ENCODE measurements around the gene ST6GALNAC3. TPM values are rescaled to one million over a fixed set of nuclear protein-coding genes. Genes with fewer than 3 reads are reported as not detected.

ST6GALNAC3 gene
- polyA plus RNA-seq, 1 donor (not counting 4 experiments of a cell fraction or from before 2014, with no cell fraction given), result 0.08 TPM

DNA sequence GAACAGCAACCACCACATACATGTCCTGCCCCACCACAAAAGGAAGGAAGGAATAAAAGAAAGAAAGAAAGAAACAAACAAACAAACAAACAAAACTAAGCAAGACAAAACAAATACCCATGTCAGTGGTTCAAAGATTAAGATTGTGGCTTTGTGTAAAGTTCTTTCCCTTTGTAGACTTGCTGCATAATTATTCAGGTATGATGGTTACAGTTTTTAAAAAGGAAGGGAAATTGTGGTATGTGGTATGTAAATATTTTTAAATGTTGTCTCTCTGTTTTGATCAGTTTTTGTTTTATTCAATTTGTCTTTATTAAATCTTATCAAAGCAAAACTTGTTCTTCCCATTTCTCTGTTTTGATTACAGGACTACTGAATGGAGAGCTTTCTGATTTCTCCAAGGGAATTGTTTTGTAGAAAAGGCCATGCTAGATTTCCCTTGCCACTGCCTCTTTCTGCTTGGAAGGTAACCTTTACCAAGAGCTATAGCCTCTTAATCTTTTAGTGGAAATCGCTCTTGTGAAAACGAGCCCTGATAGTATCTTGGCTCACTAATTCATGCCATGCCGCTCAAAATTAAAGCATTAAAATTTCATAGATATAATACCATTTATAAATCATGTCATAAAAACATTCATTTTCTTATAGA, 502.5 kb downstream of the ST6GALNAC3 start:
- H3K9me1 ChIP-seq (ENCODE audit: control insufficient read depth, extremely low read depth, insufficient read depth, low read length), result no peaks in the 10 kb centered on the region

DNA sequence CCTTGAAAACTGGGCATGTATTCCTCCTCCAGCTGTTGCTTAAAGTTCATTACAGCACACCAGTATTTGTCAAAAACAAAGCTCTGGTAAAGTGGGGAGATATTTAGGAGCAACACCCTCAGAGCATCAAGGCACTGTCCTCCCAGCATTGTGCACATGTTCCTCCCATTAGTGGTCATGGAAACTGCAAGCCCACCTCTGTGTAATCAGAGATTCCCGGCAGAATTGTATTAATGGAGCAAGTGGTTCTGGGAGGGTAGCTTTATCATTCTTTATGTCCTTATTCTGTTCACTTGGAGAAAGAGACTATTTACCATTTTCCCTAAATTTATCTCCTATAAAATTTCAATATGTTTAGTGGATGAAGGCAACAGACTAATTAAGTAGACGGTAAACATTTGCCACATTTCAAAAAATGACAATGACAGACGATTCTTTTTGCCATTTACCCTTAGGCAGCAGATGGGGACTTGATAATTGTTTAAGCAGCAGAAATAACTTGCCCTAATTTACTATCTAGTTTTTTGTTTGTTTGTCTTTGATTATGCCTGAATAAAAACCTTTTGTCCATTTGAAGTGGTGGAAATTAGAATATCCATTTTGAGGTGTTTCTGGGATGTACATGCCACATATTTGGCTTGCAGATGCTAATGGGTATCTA, 503.1 kb downstream of the ST6GALNAC3 start:
- Histone ChIP-seq H3K27me3 (ENCODE audit: control insufficient read depth, extremely low read depth, insufficient read depth, low read length) (no peaks in the 10 kb centered on the region), H3K4me1 (ENCODE audit: control insufficient read depth, extremely low read depth, insufficient read depth, low read length) (no peaks in the 10 kb centered on the region), H4K20me1 (ENCODE audit: control insufficient read depth, extremely low read depth, insufficient read depth, low read length) (no peaks in the 10 kb centered on the region), H3K4me3 (ENCODE audit: control insufficient read depth in 2 of 3, extremely low read depth in 1 of 3, insufficient read depth in 2 of 3, low read depth in 1 of 3, low read length in 3 of 3) (no peak overlapping the region), H3K9me1 (ENCODE audit: control insufficient read depth, extremely low read depth, insufficient read depth, low read length) (no peaks in the 10 kb centered on the region), H3K4me2 (ENCODE audit: control insufficient read depth, extremely low read depth, insufficient read depth, low read depth, low read length) (no peak overlapping the region), H3K79me2 (ENCODE audit: control insufficient read depth, insufficient read depth, low read length) (no peaks in the 10 kb centered on the region), H3K9ac (ENCODE audit: control insufficient read depth, extremely low read depth, insufficient read depth, low read length) (no peak overlapping the region), H2AFZ (ENCODE audit: control insufficient read depth, low read length) (no peak overlapping the region), H3K27ac (ENCODE audit: control insufficient read depth, insufficient read depth, low read length) (no peak overlapping the region), H3K36me3 (ENCODE audit: control insufficient read depth in 2 of 2, extremely low read depth in 1 of 2, insufficient read depth in 2 of 2, low read length in 2 of 2) (no peaks in the 10 kb centered on the region), H3K9me3 (ENCODE audit: control insufficient read depth, low read depth, low read length) (no peaks in the 10 kb centered on the region)
- FAIRE-seq, result no peak
- no peak for DNase-seq (ENCODE audit: low read depth, low spot score)
- TF ChIP-seq, protein P1, sequence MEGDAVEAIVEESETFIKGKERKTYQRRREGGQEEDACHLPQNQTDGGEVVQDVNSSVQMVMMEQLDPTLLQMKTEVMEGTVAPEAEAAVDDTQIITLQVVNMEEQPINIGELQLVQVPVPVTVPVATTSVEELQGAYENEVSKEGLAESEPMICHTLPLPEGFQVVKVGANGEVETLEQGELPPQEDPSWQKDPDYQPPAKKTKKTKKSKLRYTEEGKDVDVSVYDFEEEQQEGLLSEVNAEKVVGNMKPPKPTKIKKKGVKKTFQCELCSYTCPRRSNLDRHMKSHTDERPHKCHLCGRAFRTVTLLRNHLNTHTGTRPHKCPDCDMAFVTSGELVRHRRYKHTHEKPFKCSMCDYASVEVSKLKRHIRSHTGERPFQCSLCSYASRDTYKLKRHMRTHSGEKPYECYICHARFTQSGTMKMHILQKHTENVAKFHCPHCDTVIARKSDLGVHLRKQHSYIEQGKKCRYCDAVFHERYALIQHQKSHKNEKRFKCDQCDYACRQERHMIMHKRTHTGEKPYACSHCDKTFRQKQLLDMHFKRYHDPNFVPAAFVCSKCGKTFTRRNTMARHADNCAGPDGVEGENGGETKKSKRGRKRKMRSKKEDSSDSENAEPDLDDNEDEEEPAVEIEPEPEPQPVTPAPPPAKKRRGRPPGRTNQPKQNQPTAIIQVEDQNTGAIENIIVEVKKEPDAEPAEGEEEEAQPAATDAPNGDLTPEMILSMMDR (optimal IDR thresholded peaks at IDR 0.05 in 1 of 3, IDR thresholded peaks at IDR 0.05 in 1 of 3, conservative IDR thresholded peaks at IDR 0.05 in 1 of 3; ENCODE audit: extremely low read depth in 1 of 3, insufficient read depth in 2 of 3, low read length in 3 of 3), result no peak
- no peak for TF ChIP-seq EZH2 (IDR thresholded peaks at IDR 0.05; ENCODE audit: low read length)
- dilution Hi-C loops (cut with MboI; ENCODE audit: extremely low pct_ligation_motif_present, low sequenced_read_pairs), result no loop called here

More for the DNA sequence above, 502.5 kb downstream of the ST6GALNAC3 start:
- no peaks in the 10 kb centered on the region for H3K9me3 ChIP-seq (ENCODE audit: control insufficient read depth, low read depth, low read length)
- H3K4me3 ChIP-seq (ENCODE audit: control insufficient read depth in 2 of 3, extremely low read depth in 1 of 3, insufficient read depth in 2 of 3, low read depth in 1 of 3, low read length in 3 of 3), result no peak overlapping the region
- H3K36me3 ChIP-seq (ENCODE audit: control insufficient read depth in 2 of 2, extremely low read depth in 1 of 2, insufficient read depth in 2 of 2, low read length in 2 of 2), result no peaks in the 10 kb centered on the region
- no peak overlapping the region for H3K9ac ChIP-seq (ENCODE audit: control insufficient read depth, extremely low read depth, insufficient read depth, low read length)
- DNase-seq (ENCODE audit: low read depth, low spot score), result no peak
- dilution Hi-C loops (cut with MboI; ENCODE audit: extremely low pct_ligation_motif_present, low sequenced_read_pairs), result no loop called here
- H3K27ac ChIP-seq (ENCODE audit: control insufficient read depth, insufficient read depth, low read length), result no peak overlapping the region
- no peaks in the 10 kb centered on the region for H3K79me2 ChIP-seq (ENCODE audit: control insufficient read depth, insufficient read depth, low read length)
- no peak overlapping the region for H2AFZ ChIP-seq (ENCODE audit: control insufficient read depth, low read length)
- TF ChIP-seq, protein P1 (optimal IDR thresholded peaks at IDR 0.05 in 1 of 3, IDR thresholded peaks at IDR 0.05 in 1 of 3, conservative IDR thresholded peaks at IDR 0.05 in 1 of 3; ENCODE audit: extremely low read depth in 1 of 3, insufficient read depth in 2 of 3, low read length in 3 of 3), result no peak
- TF ChIP-seq EZH2 (IDR thresholded peaks at IDR 0.05; ENCODE audit: low read length), result no peak
- no peaks in the 10 kb centered on the region for H3K27me3 ChIP-seq (ENCODE audit: control insufficient read depth, extremely low read depth, insufficient read depth, low read length)
- no peak overlapping the region for H3K4me2 ChIP-seq (ENCODE audit: control insufficient read depth, extremely low read depth, insufficient read depth, low read depth, low read length)
- H4K20me1 ChIP-seq (ENCODE audit: control insufficient read depth, extremely low read depth, insufficient read depth, low read length), result no peaks in the 10 kb centered on the region
- FAIRE-seq, result no peak
- H3K4me1 ChIP-seq (ENCODE audit: control insufficient read depth, extremely low read depth, insufficient read depth, low read length), result no peaks in the 10 kb centered on the region

All from keratinocyte (primary cell).